NCI-H128 (cell line): ENCODE measurements around the gene CITED4.

Source experiments
- DNase-seq: peaks from one replicate; lab custom pipeline; 2025; ENCODE audit not compliant: unreplicated experiment; lab: John Stamatoyannopoulos, UW

The CITED4 gene

DNA sequence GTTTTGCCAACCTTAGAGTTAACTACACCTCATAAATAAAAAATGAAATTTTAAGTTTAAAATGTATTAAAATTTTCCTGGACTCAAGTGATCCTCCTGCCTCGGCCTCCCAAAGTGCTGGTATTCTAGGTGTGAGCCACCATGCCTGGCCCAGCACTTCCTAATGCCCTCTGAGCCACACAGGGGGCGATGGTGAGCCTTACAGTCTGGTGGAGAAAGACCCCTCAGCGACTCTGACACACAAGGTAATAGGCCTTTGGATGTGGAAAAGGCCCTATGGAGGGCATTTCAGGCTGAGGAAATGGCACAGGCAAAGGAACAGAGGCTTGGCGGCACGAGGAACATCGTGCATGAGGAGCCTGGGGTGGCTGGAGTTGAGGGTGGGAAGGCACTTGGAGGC lies 6.7 kb downstream of the CITED4 start:
- no peak for DNase-seq

GRCh38 chr1:40853885-40854170 lies 8.3 kb downstream of the CITED4 start:
- no peak for DNase-seq

DNA sequence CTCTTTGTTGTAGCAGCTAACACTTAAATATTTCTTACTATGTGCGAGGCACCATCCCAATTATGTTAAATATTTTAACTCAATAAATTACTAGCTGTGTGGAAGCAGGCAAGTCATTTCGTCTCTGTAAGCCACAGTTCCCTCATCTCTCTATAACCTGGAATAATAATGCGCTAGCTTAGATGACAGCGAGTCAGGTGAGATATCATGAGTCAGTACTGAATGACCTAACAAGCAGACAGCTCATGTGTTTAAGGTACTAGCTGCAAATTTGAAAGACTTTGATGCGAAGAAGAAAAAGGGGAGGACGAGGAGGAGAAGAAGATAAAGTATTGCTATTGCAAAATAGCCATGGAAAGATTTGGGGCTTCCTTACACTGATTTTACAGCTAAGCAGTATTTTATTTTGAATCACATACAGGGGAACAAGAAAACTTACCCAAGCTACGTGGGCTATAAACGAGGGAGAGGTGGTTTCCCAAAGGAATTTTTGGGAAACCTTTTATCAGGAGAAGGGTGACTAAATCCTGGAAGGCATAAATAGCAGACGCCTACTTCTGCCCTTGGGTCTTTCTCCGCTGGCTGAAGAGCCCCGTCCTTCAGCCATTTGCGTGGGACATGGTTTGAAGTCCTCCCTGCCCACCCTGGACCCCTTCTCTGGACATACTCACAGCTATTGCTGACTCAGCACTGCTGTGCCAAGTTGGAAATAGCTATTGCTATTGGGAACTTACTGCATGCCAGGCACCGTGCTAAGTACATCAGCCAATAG lies 8.9 kb downstream of the CITED4 start:
- DNase-seq = no peak

GRCh38 chr1:40851643-40852042 lies 10.5 kb downstream of the CITED4 start:
- DNase-seq = no peak

- peak; percentile 50 for DNase-seq
These were observed 12.2 kb downstream of the CITED4 start for GRCh38 chr1:40849801-40850592.

DNA sequence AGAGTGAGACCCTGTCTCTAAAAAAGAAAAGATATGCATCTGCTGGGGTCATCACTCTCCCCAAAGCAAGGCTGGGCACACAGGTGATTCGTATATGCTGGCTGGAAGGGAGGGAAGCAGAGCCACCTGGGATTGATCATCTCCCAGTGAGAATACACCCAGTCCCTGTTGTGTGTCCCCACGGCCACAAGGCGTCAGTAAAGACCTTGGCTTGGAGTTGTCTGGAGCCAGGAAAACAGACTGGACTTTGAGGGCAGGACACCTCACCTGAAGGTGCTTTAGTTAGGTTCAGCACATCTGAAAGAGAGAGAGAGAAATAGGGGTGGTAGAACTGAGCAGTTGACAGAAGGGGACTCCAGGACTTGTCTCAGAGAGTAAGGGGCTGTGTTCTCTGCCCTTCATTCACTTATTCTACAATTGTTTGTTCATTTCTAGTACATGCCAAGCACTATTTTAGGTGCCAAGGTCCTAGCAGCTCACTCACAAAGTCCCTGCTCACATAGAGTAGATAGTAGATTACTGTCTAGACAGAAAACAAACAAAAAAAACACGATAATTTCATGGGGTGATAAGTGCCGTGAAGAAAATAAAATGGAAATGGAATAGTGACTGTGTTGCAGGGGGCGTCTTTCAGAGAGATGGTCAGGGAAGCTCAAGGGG lies 13.5 kb downstream of the CITED4 start:
- peak; percentile 43 for DNase-seq

DNA sequence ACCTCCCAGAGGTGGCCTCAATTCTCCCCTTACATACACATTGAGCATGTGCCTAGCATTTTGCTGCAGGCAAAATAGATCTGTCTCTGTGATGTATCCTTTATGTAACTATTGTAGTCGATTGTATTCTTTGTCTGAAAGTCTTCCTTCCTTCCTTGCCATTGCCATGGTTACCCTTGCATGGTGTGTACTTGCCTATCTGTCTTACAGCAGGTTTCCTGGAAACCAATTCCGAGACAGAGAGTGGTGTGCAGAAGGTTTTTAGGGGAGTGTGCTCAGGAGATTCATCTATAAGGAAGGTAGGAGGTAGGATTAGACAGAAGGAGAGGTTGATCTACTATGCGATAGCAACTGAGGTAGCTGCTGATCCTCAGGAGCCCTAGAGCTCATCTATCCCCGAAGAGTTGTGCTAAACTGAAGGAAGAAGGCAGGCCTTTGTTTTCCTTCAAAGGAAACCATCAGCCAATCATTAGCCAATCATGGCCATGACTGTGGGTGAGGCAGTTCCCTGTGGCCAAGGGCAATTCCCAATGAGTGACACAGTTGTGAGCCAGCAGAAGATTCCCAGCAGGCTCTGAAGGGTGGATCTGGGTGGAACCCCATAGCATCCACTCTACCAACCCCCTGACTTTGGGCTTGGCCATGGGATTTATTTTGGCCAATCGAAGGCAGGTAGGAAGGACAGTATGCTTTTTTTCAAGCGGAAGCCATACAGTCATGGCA lies 15.0 kb downstream of the CITED4 start:
- DNase-seq = no peak

DNA sequence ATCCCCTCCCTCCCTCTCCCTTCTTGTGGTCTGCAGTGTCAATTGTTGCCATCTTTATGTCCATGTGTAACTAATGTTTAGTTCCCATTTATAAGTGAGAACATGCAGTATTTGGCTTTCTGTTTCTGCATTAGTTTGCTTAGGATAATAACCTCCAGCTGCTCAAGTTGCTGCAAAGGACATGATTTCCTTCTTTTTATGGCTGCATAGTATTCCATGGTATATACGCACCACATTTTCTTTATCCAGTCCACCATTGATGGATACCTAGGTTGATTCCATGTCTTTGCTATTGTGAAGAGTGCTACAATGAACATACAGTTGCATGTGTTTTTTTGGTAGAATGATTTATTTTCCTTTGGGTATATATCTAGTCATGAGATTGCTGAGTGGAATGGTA lies 16.3 kb downstream of the CITED4 start:
- DNase-seq = no peak

DNA sequence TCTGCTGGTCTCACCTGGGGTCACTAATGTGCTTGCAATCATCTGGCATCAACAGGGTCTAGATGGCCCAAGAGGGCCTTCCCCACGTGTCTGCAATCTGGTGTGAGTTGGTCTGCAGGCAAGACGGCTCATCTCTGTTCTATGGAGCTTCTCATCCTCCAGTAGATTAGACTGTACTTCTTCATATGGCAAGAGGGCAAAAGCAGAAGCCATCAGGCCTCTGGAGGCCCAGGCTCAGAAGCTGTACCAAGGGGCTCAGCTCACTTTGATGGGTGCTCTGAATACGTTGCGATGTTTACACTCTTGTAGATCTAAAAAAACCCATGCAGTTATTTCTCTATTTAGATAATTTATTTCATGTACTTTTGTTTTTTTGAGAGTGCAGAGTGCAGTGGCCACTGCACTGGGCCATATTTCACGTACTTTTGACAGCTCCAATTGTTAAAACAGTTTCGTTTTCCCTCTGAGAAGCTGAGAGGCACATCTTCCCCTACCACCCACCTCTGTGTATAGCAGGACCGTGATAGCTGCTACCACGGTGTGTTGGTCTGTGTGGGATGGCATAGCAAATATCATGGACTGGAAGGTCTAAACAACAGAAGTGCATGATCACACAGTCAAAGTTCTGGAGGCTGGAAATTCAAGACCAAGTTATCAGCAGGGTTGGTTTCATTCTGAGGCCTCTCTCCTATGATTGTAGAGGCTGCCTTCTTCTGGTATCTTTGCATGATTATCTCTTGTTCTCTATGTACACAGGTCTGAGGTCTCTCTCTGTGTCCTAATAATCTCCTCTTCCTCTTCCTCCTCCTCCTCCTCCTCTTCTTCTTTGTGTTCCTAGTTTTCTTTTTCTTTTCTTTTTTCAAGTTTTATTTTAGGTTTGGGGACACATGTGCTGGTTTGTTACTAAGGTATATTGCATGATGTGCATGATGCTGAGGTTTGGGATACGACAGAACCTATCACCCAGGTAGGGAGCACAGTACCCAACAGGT lies 17.0 kb downstream of the CITED4 start:
- no peak for DNase-seq

DNA sequence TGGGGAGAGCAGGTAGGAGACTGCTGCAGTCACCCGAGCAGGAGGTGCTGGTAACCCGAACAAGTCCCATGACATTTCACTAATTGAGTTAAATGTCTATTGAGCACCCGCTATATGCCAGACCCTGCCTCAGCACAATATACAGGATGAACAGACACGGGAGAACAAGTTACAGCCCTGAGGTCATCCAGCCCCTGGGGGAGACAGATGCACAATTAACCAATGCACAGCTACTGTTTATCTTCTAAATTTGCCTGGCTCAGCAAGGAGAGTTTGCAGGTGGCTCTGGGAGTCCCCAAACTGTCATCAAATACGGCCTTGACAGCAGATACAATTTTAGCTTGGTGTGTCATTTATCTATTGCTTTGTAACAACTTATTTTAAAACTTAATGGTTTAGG lies 18.1 kb downstream of the CITED4 start:
- no peak for DNase-seq

- no peak for DNase-seq
These were observed 19.5 kb downstream of the CITED4 start for GRCh38 chr1:40842691-40843090.

- no peak for DNase-seq
These were observed 20.0 kb downstream of the CITED4 start for GRCh38 chr1:40842207-40842606.

DNA sequence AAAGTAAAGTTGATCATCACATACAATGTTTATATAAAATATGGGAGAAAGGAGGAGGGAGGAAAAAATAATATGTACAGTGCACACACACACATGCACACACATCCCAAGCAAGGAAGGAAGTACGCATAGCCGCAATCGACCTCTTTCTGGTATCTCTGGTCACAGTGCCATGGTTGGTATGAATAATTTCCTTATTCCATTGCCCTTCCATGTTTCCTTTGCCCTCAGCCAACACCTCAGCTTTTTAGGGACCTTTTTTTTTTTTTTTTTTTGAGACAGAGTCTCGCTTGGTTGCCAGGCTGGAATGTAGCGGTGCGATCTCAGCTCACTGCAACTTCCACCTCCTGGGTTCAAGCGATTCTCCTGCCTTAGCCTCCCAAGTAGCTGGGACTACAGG lies 20.6 kb downstream of the CITED4 start:
- DNase-seq = no peak

GRCh38 chr1:40840526-40841323 lies 21.4 kb downstream of the CITED4 start:
- DNase-seq = no peak

- DNase-seq = no peak
These were observed 22.2 kb downstream of the CITED4 start for GRCh38 chr1:40839943-40840335.

DNA sequence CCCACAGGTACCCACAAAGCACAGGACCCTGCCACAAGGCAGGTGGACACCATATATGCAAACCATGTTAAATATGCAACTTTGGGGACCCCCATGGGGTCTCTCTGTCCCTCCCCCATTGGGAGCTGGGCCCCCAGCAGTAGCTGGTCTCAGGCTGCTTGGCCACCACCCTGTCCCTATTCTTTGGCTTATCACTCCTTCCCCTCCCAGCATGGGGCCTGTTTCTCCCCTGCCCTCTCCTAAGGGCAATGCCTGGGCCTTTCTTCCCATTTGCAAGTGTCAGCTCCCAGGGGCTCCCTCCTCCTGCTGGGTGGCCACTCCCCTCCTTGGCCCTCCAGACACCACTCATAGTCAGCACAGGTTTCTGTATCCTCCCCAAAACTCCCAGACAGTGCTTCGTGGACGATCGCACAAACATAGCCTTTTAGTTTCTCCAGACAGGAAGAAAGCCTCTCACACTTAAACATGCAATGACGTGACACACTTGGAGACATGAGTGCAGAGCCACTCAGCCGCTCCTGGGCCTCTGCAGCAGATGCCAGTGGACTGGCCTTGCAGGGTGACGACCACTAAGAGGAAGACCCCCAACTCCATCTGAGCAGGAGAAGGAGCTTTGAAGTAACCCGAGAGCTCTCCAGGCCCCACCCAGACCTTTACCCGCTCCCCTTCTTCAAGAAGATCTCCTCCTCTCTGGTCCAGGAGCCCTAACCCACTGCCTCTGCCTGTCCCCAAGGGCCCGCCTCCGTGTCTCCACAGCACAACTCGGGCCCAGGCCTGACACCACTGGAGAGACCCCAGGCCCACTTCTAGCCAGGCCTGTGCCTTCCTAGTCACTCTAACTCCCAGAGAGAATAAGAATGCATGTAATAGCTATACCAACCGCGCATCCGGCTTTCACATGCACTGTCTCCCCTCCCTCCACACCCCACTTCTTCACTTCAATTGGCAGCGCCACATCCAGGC lies 22.9 kb downstream of the CITED4 start:
- DNase-seq = no peak

- DNase-seq = no peak
These were observed 23.9 kb downstream of the CITED4 start for GRCh38 chr1:40838045-40838979.
